Fibroblast of lung (primary cell): ENCODE measurements around the gene IL36RN. TPM values are rescaled to one million over a fixed set of nuclear protein-coding genes. Genes with fewer than 3 reads are reported as not detected.

Source experiments
- DNase-seq, 2 donors: peaks; one replicate each; pipeline versions ENCODE4 v3.0.0 to v3.0.0-alpha.2; 2010; ENCODE audit warnings: low read depth in 2 of 2
- H2AFZ ChIP-seq: 2 replicates; pipeline ENCODE4 v1.5.1; 2012; ENCODE audit warnings: low read length, control low read depth, inconsistent platforms
- H3K27ac ChIP-seq: 2 replicates; pipeline ENCODE4 v1.5.1; 2011; ENCODE audit warnings: low read length, control low read depth; ENCODE audit not compliant: insufficient read depth
- H3K27me3 ChIP-seq: 2 replicates; pipeline ENCODE4 v1.5.1; 2011; ENCODE audit warnings: mild to moderate bottlenecking, low read length; ENCODE audit not compliant: control insufficient read depth, insufficient read depth
- H3K36me3 ChIP-seq: 2 replicates; pipeline ENCODE4 v1.5.1; 2011; ENCODE audit warnings: low read length; ENCODE audit not compliant: control insufficient read depth, insufficient read depth
- H3K4me1 ChIP-seq: 2 replicates; pipeline ENCODE4 v1.5.1; 2011; ENCODE audit warnings: low read length; ENCODE audit not compliant: control insufficient read depth, insufficient read depth; ENCODE audit errors: extremely low read depth
- H3K4me2 ChIP-seq: 2 replicates; pipeline ENCODE4 v1.5.1; 2011; ENCODE audit warnings: low read length, control low read depth; ENCODE audit not compliant: insufficient read depth; ENCODE audit errors: extremely low read depth
- H3K4me3 ChIP-seq, 4 experiments: fragments of 200-600 bp in 1 of 4; sonication (generic) in 1 of 4; replicated peaks in 1 of 4; 2 replicates each; pipeline ENCODE4 v1.5.1; 2011 to 2016; ENCODE audit warnings: low read length in 4 of 4, low read depth in 3 of 4, mild to moderate bottlenecking in 3 of 4, control low read depth in 2 of 4, inconsistent platforms in 1 of 4, mixed read lengths in 1 of 4; ENCODE audit not compliant: insufficient read depth in 1 of 4; ENCODE audit errors: control extremely low read depth in 1 of 4
- H3K79me2 ChIP-seq: 2 replicates; pipeline ENCODE4 v1.5.1; 2012; ENCODE audit warnings: mild to moderate bottlenecking, low read length, inconsistent platforms; ENCODE audit not compliant: control insufficient read depth, insufficient read depth
- H3K9ac ChIP-seq: 2 replicates; pipeline ENCODE4 v1.5.1; 2011; ENCODE audit warnings: mild to moderate bottlenecking, low read length, control low read depth; ENCODE audit not compliant: insufficient read depth
- H3K9me3 ChIP-seq: 2 replicates; pipeline ENCODE4 v1.5.1; 2012; ENCODE audit warnings: low read depth, low read length; ENCODE audit not compliant: control insufficient read depth, insufficient read depth
- H4K20me1 ChIP-seq: 2 replicates; pipeline ENCODE4 v1.5.1; 2011; ENCODE audit warnings: low read length; ENCODE audit not compliant: control insufficient read depth, insufficient read depth; ENCODE audit errors: extremely low read depth
- CTCF ChIP-seq, 2 donors: IDR thresholded peaks in 1 of 2; conservative IDR thresholded peaks in 1 of 2; 1 replicate in 1 of 2; 2 replicates in 1 of 2; pipeline ENCODE4 v1.5.1; 2011 to 2012; ENCODE audit warnings: low read length in 2 of 2, control low read depth in 1 of 2, inconsistent platforms in 1 of 2, low read depth in 1 of 2, mild to moderate bottlenecking in 1 of 2
- EZH2 ChIP-seq: IDR thresholded peaks from 2 replicates; pipeline ENCODE4 v1.5.1; 2012; ENCODE audit warnings: low read length, control low read depth, mild to moderate bottlenecking; ENCODE audit errors: missing control alignments
- polyA plus RNA-seq, 2 donors: library from polyadenylated mRNA; depleted of rRNA in 1 of 2; stranded (reverse) in 1 of 2; unstranded in 1 of 2; fragments of >200 nt; gene quantifications; 2 replicates each; pipeline ENCODE4 v1.2.1, GENCODE V29; 2011 to 2012; ENCODE audit warnings: missing spikeins in 1 of 2
- total RNA-seq: library from RNA; depleted of rRNA; stranded (reverse); fragments of >200 nt; gene quantifications from 2 replicates; pipeline ENCODE4 v1.2.1, GENCODE V29; 2014

The IL36RN gene
- total and polyA plus RNA-seq, 2 donors (not counting 1 experiment from before 2014, with no cell fraction given) = not detected

DNA sequence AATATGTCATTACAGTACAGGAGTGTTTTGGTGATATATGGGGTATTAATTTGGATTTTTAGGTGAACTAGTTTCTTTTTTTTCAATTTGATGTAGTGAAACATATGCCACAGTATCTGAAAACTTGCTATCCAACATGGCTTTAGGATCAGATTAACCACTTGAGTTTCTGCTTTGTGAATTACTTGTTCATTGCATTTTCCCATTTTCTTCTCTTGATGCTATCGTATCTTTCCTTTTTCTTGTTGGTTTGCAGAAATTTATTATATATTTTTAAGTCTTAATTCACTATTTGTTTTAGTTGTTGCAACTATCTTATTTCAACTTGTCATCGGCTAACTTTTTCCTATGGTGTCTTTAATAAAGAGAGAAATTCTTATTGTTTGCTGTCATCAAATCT lies 44.9 kb upstream of the IL36RN start:
- Histone ChIP-seq H3K79me2 (no peaks in the 10 kb centered on the region), H3K36me3 (no peaks in the 10 kb centered on the region), H3K9me3 (no peaks in the 10 kb centered on the region), H4K20me1 (no peaks in the 10 kb centered on the region), H3K27ac (no peak overlapping the region), H3K4me3 (no peak overlapping the region), H3K27me3 (peaks cover 5% of the 10 kb centered on the region), H2AFZ (no peak overlapping the region), H3K4me1 (no peaks in the 10 kb centered on the region), H3K4me2 (no peak overlapping the region), H3K9ac (no peak overlapping the region)
- DNase-seq = no peak
- no peak for TF ChIP-seq CTCF (conservative IDR thresholded peaks at IDR 0.05 in 1 of 2, IDR thresholded peaks at IDR 0.05 in 1 of 2; ENCODE audit: low read depth in 1 of 2, low read length in 2 of 2)
- no peak for TF ChIP-seq EZH2

DNA sequence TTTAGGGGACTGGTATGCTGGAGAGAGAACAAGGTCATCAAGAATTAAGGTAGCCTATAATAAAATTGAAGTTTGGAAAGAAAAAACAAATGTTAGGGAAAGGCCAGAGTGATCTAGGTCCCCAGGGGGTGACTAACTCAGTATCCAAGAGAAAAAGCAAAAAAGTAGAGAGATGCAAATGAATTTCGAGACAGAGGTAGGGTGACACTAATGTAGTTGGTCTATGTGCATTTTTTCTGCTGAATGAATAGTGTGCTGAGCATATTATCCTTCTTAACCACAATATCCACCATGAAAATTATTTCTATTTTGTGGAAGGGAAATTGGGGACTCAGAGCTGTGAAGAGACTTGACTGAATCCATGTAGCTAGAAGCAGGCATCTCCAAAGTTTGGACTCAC lies 44.0 kb upstream of the IL36RN start:
- H3K4me2 ChIP-seq = no peak overlapping the region
- H3K9ac ChIP-seq = no peak overlapping the region
- H4K20me1 ChIP-seq = no peaks in the 10 kb centered on the region
- H3K27me3 ChIP-seq = peaks cover 5% of the 10 kb centered on the region
- H3K79me2 ChIP-seq = no peaks in the 10 kb centered on the region
- H2AFZ ChIP-seq = no peak overlapping the region
- H3K9me3 ChIP-seq = no peaks in the 10 kb centered on the region
- DNase-seq = no peak
- H3K4me1 ChIP-seq = no peaks in the 10 kb centered on the region
- TF ChIP-seq EZH2 = no peak
- H3K4me3 ChIP-seq = no peak overlapping the region
- H3K27ac ChIP-seq = no peak overlapping the region
- no peaks in the 10 kb centered on the region for H3K36me3 ChIP-seq

DNA sequence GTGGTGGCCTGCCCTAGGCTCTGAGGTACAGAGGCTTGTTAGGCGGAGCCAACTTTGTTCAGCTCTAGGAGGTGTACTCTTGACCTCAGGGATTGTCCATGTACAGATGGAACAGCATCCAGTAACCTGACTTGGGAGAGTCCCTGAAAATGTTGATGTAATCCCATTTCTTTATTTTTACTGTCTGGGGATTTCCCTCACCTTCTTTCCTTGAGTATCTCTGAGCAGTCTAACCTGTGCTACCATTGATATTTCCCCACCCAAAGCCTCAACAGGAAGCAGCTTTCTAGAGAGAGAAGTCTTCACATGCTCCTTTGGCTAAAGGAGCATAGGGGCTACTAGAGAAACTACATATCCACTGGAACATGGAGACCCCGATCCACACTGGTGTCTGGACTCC lies 43.3 kb upstream of the IL36RN start:
- Histone ChIP-seq H3K4me1 (no peaks in the 10 kb centered on the region), H3K36me3 (no peaks in the 10 kb centered on the region), H3K4me3 (no peak overlapping the region), H3K79me2 (no peaks in the 10 kb centered on the region), H3K4me2 (no peak overlapping the region), H3K27ac (no peak overlapping the region), H4K20me1 (no peaks in the 10 kb centered on the region), H3K9ac (no peak overlapping the region), H3K27me3 (peaks cover 5% of the 10 kb centered on the region), H2AFZ (no peak overlapping the region), H3K9me3 (no peaks in the 10 kb centered on the region)
- no peak for TF ChIP-seq CTCF (conservative IDR thresholded peaks at IDR 0.05 in 1 of 2, IDR thresholded peaks at IDR 0.05 in 1 of 2; ENCODE audit: low read depth in 1 of 2, low read length in 2 of 2)
- DNase-seq = no peak

DNA sequence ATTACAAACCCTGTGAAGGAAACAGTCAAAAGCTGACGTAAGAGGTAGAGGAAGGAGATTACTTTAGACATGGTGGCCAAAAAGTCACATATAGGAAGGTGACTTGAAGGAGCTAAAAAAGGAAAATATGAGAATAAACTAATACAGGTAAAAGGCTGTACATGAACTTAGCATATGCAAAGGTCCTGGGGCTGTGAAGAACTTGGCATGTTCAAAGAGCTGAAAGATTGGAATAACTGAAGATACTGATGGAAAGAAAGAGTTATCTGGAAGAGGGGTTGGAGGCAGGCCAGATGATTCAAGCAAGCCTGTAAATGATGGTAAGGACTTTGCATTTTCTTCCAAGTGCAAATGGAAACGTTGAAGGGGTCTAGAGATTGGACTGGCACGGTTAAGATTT lies 40.5 kb upstream of the IL36RN start:
- H3K36me3 ChIP-seq = no peaks in the 10 kb centered on the region
- H4K20me1 ChIP-seq = no peaks in the 10 kb centered on the region
- DNase-seq = no peak
- no peak overlapping the region for H3K27ac ChIP-seq
- no peak overlapping the region for H3K4me3 ChIP-seq
- H3K79me2 ChIP-seq = no peaks in the 10 kb centered on the region
- no peak overlapping the region for H3K4me2 ChIP-seq
- no peak overlapping the region for H3K9ac ChIP-seq
- TF ChIP-seq CTCF (conservative IDR thresholded peaks at IDR 0.05 in 1 of 2, IDR thresholded peaks at IDR 0.05 in 1 of 2; ENCODE audit: low read depth in 1 of 2, low read length in 2 of 2) = no peak
- no peak for TF ChIP-seq EZH2
- no peaks in the 10 kb centered on the region for H3K9me3 ChIP-seq
- peaks cover 8% of the 10 kb centered on the region for H3K27me3 ChIP-seq
- H3K4me1 ChIP-seq = no peaks in the 10 kb centered on the region
- H2AFZ ChIP-seq = no peak overlapping the region
